Measurements from ENCODE around the gene BACH1. TPM values are rescaled to one million over a fixed set of nuclear protein-coding genes. Genes with fewer than 3 reads are reported as not detected.
A peak's percentile ranks its signal among the peaks of the same experiment; 100 is the strongest.
"Not testable (repeated sequence)": the region's sequence is repeated elsewhere in the genome, so short reads cannot be mapped to it uniquely, and the experiment has no call there.

BACH1 gene
- total and polyA plus RNA-seq, 11 donors: 5.3 to 83.4 (median 36.7) TPM

DNA sequence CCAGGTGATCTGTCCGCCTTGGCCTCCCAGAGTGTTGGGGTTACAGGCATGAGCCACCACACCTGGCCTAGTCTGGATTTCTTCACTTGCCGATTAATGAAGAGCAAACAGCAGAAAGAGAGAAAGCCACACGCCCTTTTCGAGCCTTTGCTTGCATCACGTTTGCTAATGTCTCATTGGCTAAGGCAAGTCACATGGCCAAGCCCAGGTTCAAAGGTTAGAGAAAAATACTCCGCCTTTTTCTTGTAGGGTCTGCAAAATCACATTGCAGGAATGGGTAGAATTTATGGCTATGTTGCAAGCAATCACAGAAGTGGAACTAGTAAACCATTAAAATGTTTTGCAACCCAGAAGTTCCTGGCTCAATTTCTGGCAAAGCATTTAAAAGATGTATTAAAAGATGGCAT, 26.8 kb upstream of the BACH1 start:
- Histone ChIP-seq H3K27ac (no peak overlapping the region), H3K4me3 (no peak overlapping the region), H3K36me3 (no peaks in the 10 kb centered on the region), H3K27me3 (no peaks in the 10 kb centered on the region), H3K4me1 (no peaks in the 10 kb centered on the region), H3K9me3 (no peaks in the 10 kb centered on the region)
- intact Hi-C loops (cut with DNase I): no loop called here
- DNase-seq (no peak), ATAC-seq (no peak)
- TF ChIP-seq, protein P1, sequence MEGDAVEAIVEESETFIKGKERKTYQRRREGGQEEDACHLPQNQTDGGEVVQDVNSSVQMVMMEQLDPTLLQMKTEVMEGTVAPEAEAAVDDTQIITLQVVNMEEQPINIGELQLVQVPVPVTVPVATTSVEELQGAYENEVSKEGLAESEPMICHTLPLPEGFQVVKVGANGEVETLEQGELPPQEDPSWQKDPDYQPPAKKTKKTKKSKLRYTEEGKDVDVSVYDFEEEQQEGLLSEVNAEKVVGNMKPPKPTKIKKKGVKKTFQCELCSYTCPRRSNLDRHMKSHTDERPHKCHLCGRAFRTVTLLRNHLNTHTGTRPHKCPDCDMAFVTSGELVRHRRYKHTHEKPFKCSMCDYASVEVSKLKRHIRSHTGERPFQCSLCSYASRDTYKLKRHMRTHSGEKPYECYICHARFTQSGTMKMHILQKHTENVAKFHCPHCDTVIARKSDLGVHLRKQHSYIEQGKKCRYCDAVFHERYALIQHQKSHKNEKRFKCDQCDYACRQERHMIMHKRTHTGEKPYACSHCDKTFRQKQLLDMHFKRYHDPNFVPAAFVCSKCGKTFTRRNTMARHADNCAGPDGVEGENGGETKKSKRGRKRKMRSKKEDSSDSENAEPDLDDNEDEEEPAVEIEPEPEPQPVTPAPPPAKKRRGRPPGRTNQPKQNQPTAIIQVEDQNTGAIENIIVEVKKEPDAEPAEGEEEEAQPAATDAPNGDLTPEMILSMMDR (IDR thresholded peaks at IDR 0.05): no peak
- no peak for TF ChIP-seq POLR2A (IDR thresholded peaks at IDR 0.05)
- 90 to 96% (median 93%) methylated on average over 6 of the region's 6 CpGs for WGBS, 4 donors

DNA sequence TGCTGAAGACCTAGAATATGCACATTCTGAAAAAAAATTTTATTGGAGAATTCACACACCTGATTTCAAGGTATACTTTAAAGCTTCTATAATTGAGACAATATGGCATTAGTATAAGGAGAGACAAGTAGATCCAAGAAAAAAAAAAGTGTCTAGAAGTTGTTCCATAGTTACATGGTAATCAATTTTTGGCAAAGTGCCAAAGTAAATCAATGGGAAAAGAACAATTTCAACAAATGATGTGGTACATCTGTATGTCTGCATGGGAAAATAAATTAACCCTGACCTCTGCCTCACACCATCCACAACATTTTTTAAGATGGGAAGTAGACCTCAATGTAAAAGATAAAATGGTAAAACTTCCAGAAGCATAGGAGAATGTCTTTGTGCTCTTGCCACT, 21.3 kb upstream of the BACH1 start:
- DNase-seq: no peak
- Histone ChIP-seq H3K27me3 (no peaks in the 10 kb centered on the region), H3K4me1 (no peaks in the 10 kb centered on the region), H3K27ac (no peak overlapping the region), H3K36me3 (no peaks in the 10 kb centered on the region), H3K4me3 (no peak overlapping the region), H3K9me3 (no peaks in the 10 kb centered on the region)
- no peak for ATAC-seq
- intact Hi-C loops (cut with DNase I): no loop called here
- TF ChIP-seq POLR2A (IDR thresholded peaks at IDR 0.05): no peak
- TF ChIP-seq, protein P1 (IDR thresholded peaks at IDR 0.05): no peak

DNA sequence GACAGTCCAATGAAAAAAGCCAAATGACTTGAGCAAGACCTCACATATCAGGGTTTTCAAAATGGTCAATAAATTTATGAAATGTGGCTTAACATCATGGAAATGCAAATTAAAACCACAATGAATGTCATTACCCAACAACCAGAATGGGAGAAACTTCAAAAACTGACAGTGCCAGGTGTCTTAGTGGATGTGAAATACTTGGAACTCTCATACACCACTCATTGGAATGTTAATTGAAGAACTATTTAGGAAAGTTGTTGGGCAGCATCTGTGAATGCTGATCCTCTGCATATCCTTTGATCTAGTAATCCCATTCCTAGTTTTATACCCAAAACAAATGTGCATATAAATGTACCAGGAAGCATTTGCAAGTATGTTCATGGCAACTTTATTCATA, 19.2 kb upstream of the BACH1 start:
- DNase-seq (no peak), ATAC-seq (no peak)
- Histone ChIP-seq H3K27ac (no peak overlapping the region), H3K27me3 (no peaks in the 10 kb centered on the region), H3K4me3 (no peak overlapping the region), H3K4me1 (no peaks in the 10 kb centered on the region), H3K9me3 (no peaks in the 10 kb centered on the region), H3K36me3 (no peaks in the 10 kb centered on the region)
- intact Hi-C loops (cut with DNase I): no loop called here
- TF ChIP-seq, protein P1 (IDR thresholded peaks at IDR 0.05): no peak
- no peak for TF ChIP-seq POLR2A (IDR thresholded peaks at IDR 0.05)

DNA sequence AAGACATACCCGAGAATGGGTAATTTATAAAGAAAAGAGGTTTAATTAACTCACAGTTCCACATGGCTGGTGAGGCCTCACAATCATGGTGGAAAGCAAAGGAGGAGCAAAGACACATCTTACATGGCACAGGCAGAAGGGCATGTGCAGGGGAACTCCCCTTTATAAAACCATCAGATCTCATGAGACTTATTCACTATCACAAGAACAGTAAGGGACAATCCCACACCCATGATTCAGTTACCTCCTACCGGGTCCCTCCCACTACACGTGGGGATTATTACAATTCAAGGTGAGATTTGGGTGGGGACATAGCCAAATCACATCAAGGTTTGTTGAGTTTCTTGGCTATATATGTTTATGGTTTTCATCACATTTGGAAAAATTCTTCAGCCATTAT, 16.9 kb upstream of the BACH1 start:
- intact Hi-C loops (cut with DNase I); H3K36me3 ChIP-seq; H3K27me3 ChIP-seq; H3K27ac ChIP-seq; H3K9me3 ChIP-seq; DNase-seq; H3K4me3 ChIP-seq; ATAC-seq: not testable (repeated sequence)
- 90 to 96% (median 93%) methylated on average over 3 of the region's 3 CpGs for WGBS, 4 donors
- H3K4me1 ChIP-seq: peaks cover 0 to 10% (median 0%) of the 10 kb centered on the region in 12 donors

DNA sequence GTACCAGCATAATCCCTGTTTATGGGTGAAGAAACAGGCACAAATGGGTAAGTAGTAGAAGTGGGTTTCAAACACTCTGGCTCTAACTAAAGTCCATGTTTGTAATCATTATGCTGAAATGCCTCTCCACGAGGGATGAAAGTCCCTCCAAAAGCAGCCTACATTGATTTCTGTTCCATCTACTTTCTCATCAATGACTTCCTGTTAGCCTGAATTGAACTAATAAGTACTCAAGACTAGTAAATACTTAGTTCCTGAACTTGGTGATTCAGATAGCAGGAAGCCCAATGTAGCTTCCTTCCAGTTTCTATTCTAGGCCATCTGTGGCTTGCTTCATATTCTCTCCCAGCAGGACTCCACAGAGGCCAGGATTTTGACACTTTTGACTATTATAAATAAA, 11.3 kb upstream of the BACH1 start:
- Histone ChIP-seq H3K4me3 (no peak overlapping the region), H3K9me3 (no peaks in the 10 kb centered on the region), H3K27me3 (no peaks in the 10 kb centered on the region), H3K4me1 (peaks cover 0 to 47% (median 19%) of the 10 kb centered on the region in 12 donors), H3K27ac (peak overlapping the region in 3 of 12 donors; percentile 6 to 63 (median 17)), H3K36me3 (no peaks in the 10 kb centered on the region)
- no peak for TF ChIP-seq POLR2A (IDR thresholded peaks at IDR 0.05)
- TF ChIP-seq, protein P1 (IDR thresholded peaks at IDR 0.05): no peak
- WGBS, 4 donors: 39 to 76% (median 57%) methylated on average over 1 of the region's 1 CpG
- DNase-seq: no peak
- ATAC-seq: peak in 3 of 4 donors; percentile 61 to 81 (median 74)
- intact Hi-C loops (cut with DNase I): no loop called here
